ENCODE results near the gene NOA1.

DNA sequence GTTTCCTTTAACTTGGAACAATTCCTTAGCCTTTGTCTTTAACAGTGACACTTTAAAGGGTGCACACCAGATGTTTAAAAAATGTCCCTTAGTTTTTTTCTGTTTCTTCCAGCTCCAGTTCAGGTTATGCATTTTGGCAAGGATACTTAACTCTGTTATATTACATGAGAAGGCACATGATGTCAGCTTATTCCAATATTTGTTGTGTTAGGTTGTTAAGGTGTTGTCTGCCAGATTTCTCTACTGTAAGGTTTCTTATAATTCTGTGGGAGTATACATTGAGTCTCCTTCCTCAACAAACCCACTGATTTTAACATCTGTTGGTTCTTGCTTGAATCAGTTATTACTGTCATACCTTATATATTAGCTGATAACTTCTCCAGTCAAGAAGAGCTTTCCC is 36.4 kb downstream of the NOA1 start:
- TF ChIP-seq TAF1 (IDR thresholded peaks at IDR 0.05; ENCODE audit: low read depth) (no peak), REST (IDR thresholded peaks at IDR 0.05; ENCODE audit: borderline replicate concordance) (no peak)
